Muscle layer of colon (tissue), 2 donors: ENCODE results near the gene NUTM2B.
"Not testable (repeated sequence)": the region's sequence is repeated elsewhere in the genome, so short reads cannot be mapped to it uniquely, and the experiment has no call there.

Experiments
- H3K27ac ChIP-seq: one replicate; pipeline ENCODE4 v1.7.0; 2013; ENCODE audit warnings: low read depth, mild to moderate bottlenecking, low read length, moderate library complexity
- H3K27me3 ChIP-seq, 2 donors: one replicate each; pipeline ENCODE4 v1.7.0; 2013; ENCODE audit warnings: low read length in 2 of 2, mild to moderate bottlenecking in 2 of 2; ENCODE audit not compliant: insufficient read depth in 2 of 2, control insufficient read depth in 1 of 2
- H3K36me3 ChIP-seq: one replicate; pipeline ENCODE4 v1.7.0; 2013; ENCODE audit warnings: mild to moderate bottlenecking, low read length; ENCODE audit not compliant: insufficient read depth
- H3K4me1 ChIP-seq: one replicate; pipeline ENCODE4 v1.7.0; 2013; ENCODE audit warnings: mild to moderate bottlenecking, low read length; ENCODE audit not compliant: insufficient read depth
- H3K4me3 ChIP-seq, 2 donors: one replicate each; pipeline ENCODE4 v1.7.0; 2013; ENCODE audit warnings: low read length in 2 of 2, low read depth in 1 of 2, mild to moderate bottlenecking in 1 of 2, moderate library complexity in 1 of 2
- H3K9ac ChIP-seq: one replicate; pipeline ENCODE4 v1.7.0; 2013; ENCODE audit warnings: low read length
- H3K9me3 ChIP-seq: one replicate; pipeline ENCODE4 v1.7.0; 2013; ENCODE audit warnings: mild to moderate bottlenecking, low read length
- donor health status: abdominal sarcoma.
- donor health status: Adenocarcinoma of cecum.

The NUTM2B gene

GRCh38 chr10:79696596-79696995 lies 6.4 kb upstream of the NUTM2B start:
- H3K27ac ChIP-seq, H3K9me3 ChIP-seq, H3K36me3 ChIP-seq, H3K4me3 ChIP-seq, H3K27me3 ChIP-seq, H3K9ac ChIP-seq, H3K4me1 ChIP-seq: not testable (repeated sequence)

GRCh38 chr10:79697141-79697540 lies 5.9 kb upstream of the NUTM2B start:
- H3K36me3 ChIP-seq, H3K4me1 ChIP-seq, H3K27me3 ChIP-seq, H3K9me3 ChIP-seq, H3K9ac ChIP-seq, H3K4me3 ChIP-seq, H3K27ac ChIP-seq: not testable (repeated sequence)

DNA sequence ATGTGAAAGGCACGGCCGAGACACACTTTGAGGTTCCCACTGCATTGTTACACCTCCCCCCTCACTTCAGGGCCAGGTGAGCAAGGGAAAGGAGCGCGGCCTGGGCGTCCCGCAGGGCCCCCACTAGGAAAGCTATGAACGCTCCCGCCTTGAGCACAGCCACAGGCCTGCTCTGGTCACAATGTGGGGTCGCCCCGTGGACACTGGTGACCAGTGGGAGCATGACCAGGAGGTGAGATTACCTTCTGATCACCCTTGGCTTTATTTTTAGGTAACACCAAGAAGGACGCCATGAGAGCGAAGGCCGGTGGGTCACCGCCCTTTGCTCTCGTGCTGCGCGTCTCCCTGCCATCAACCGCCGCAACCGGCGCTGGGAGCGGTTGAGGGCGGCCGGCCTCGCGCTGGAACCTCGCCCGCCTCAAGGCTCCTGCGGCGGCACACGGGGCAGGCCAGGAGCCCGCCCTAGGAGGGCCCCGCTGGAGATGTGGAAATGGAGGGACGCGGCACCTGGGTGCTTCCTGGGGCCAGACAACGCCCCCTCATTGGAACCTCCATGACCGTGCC lies 2.6 kb upstream of the NUTM2B start:
- not testable (repeated sequence) for H3K4me3 ChIP-seq, H3K27ac ChIP-seq, H3K4me1 ChIP-seq, H3K27me3 ChIP-seq, H3K36me3 ChIP-seq, H3K9me3 ChIP-seq, H3K9ac ChIP-seq

GRCh38 chr10:79707017-79707416 lies 4.0 kb downstream of the NUTM2B start:
- H3K4me3 ChIP-seq, H3K36me3 ChIP-seq, H3K9ac ChIP-seq, H3K27ac ChIP-seq, H3K9me3 ChIP-seq, H3K27me3 ChIP-seq, H3K4me1 ChIP-seq: not testable (repeated sequence)

DNA sequence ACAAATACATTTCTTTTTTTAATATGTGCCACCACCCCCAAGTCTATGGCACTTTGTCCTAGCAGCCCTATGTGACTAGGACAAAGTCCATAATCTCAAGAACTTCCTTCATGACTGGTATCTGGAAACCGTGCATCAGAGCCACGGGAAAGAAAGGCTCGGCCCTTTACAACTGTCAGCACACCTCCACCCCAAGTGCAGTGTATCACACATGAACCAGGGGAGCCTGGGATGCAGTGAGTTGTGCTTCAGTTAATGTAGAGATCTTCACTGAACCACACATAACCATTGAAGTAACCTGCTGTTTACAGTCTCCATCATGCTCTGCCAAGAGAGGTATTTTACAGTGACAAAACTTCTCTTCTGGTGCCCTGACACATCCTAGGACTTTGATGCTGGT lies 11.9 kb downstream of the NUTM2B start:
- H3K27me3 ChIP-seq, H3K9me3 ChIP-seq, H3K4me3 ChIP-seq, H3K9ac ChIP-seq, H3K36me3 ChIP-seq, H3K27ac ChIP-seq, H3K4me1 ChIP-seq: not testable (repeated sequence)

- H3K9ac ChIP-seq, H3K4me3 ChIP-seq, H3K36me3 ChIP-seq, H3K4me1 ChIP-seq, H3K27ac ChIP-seq, H3K9me3 ChIP-seq, H3K27me3 ChIP-seq: not testable (repeated sequence)
These were observed 14.0 kb downstream of the NUTM2B start for GRCh38 chr10:79716917-79717579.

- H3K4me1 ChIP-seq, H3K9me3 ChIP-seq, H3K9ac ChIP-seq, H3K4me3 ChIP-seq, H3K27ac ChIP-seq, H3K27me3 ChIP-seq, H3K36me3 ChIP-seq: not testable (repeated sequence)
These were observed 17.0 kb downstream of the NUTM2B start for GRCh38 chr10:79720000-79720399.

- H3K4me1 ChIP-seq, H3K9me3 ChIP-seq, H3K9ac ChIP-seq, H3K27me3 ChIP-seq, H3K4me3 ChIP-seq, H3K27ac ChIP-seq, H3K36me3 ChIP-seq: not testable (repeated sequence)
These were observed 23.6 kb downstream of the NUTM2B start for GRCh38 chr10:79726620-79727019.

DNA sequence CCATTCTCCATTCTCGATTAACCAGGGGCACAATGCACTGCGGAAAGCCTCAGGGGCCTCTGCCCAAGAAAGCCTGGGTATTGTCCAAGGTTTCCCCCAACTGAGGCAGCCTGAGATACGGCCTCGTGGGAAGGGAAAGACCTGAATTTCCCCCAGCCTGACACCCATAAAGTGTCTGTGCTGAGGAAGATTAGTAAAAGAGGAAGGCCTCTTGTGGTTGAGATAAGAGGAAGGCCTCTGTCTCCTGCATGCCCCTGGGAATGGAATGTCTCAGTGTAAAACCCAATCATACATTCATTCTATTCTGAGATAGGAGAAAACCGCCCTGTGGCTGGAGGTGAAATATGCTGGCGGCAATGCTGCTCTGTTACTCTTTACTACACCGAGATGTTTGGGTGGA lies 41.8 kb downstream of the NUTM2B start:
- not testable (repeated sequence) for H3K27ac ChIP-seq, H3K4me1 ChIP-seq, H3K27me3 ChIP-seq, H3K9me3 ChIP-seq, H3K36me3 ChIP-seq, H3K4me3 ChIP-seq, H3K9ac ChIP-seq

DNA sequence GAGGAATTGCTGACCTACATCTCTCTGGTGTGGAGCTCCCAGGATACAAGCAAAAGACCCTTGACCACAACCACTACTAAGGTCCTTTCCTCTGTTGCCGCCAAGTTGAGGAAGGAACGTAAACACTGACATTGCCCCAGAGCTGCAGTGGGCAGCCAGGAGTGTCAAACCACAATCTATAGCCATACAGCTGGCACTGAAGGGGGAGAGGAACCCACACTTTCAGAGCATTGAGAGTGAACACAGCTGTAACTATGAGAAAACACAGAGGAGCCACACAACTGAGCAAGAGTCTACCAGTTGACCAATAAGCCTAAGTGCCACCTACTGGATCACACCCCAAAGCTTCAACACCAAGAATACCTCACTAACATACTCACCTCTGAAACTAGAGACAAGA lies 45.5 kb downstream of the NUTM2B start:
- not testable (repeated sequence) for H3K9ac ChIP-seq, H3K36me3 ChIP-seq, H3K27me3 ChIP-seq, H3K27ac ChIP-seq, H3K4me1 ChIP-seq, H3K4me3 ChIP-seq, H3K9me3 ChIP-seq

DNA sequence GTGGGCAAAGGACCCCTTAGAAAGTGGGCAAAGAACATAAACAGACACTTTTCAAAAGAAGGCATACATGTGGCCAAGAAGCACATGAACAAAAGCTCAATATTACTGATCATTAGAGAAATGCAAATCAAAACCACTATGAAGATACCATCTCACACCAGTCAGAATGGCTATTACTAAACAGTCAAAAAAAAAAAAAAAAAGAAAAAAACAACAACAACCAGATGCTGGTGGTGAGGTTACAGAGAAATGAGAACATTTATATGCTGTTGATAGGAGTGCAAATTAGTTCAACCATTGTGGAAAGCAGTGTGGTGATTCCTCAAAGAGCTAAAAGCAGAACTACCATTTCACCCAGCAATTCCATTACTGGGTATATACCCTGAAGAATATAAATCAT lies 50.6 kb downstream of the NUTM2B start:
- H3K27me3 ChIP-seq, H3K9ac ChIP-seq: not testable (repeated sequence)

GRCh38 chr10:79758297-79758993 lies 55.4 kb downstream of the NUTM2B start:
- not testable (repeated sequence) for H3K9me3 ChIP-seq, H3K9ac ChIP-seq, H3K27ac ChIP-seq, H3K4me1 ChIP-seq, H3K4me3 ChIP-seq, H3K27me3 ChIP-seq, H3K36me3 ChIP-seq

More for the DNA sequence above, 50.6 kb downstream of the NUTM2B start:
- H3K36me3 ChIP-seq, H3K27ac ChIP-seq, H3K9me3 ChIP-seq, H3K4me3 ChIP-seq, H3K4me1 ChIP-seq: not testable (repeated sequence)
